Esophagus muscularis mucosa (tissue), 3 donors: ENCODE data around the gene PLOD3.

Experiments
- EP300 ChIP-seq: sonication (generic); formaldehyde crosslinking; IDR thresholded peaks from one replicate; pipeline ENCODE4 v1.6.1; 2017; ENCODE audit warnings: antibody characterized with exemption
- POLR2A ChIP-seq: fragments of 450-650 bp; IDR thresholded peaks from one replicate; pipeline ENCODE4 v1.6.1; 2017; ENCODE audit warnings: antibody characterized with exemption, moderate library complexity, mild to moderate bottlenecking, low read depth
- POLR2AphosphoS5 ChIP-seq, 2 donors: sonication (generic); formaldehyde crosslinking; IDR thresholded peaks; one replicate each; pipeline ENCODE4 v1.6.1; 2017; ENCODE audit warnings: antibody characterized with exemption in 2 of 2

- TF ChIP-seq POLR2A (no peak), POLR2AphosphoS5 (IDR thresholded peaks at IDR 0.05) (no peak), EP300 (no peak)
Measured at GRCh38 chr7:101186844-101187428, 30.4 kb downstream of the PLOD3 start.
